ENCODE results near the gene OR6S1.
"Not testable (repeated sequence)": the region's sequence is repeated elsewhere in the genome, so short reads cannot be mapped to it uniquely, and the experiment has no call there.

OR6S1 gene

DNA sequence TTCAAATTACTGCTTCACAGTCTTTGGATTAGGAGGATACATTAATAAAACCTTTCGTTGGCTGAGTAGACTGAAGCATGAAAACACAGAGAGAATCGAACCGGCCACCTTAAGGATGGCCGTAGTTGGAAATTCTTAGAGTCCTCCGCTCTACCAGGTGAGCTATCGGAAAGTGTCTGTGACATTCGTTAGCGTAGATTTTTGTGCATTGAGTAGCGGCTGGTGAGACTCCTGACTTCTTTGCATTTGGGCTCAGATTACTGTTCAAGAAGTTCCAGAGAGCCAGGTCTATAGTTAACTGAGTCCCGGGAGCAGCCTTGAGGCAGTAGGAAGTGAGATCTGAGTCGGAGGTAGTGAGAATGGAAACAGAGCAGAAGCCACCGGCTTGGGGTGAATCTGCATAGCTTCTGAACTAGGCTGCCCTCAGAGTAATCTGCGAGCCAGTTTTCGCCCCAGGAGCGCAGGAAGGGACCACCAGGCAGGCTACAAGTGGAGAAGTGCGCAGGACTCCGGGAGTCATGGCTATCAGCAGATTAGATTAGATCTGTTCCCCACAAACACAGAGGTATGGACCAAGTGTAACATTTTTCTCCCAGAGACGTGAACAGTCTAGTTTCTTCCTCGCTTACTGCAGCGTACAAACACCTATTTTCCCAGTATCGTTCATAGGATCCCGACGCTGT lies 11.0 kb downstream of the OR6S1 start:
- DNase-seq: no peak

DNA sequence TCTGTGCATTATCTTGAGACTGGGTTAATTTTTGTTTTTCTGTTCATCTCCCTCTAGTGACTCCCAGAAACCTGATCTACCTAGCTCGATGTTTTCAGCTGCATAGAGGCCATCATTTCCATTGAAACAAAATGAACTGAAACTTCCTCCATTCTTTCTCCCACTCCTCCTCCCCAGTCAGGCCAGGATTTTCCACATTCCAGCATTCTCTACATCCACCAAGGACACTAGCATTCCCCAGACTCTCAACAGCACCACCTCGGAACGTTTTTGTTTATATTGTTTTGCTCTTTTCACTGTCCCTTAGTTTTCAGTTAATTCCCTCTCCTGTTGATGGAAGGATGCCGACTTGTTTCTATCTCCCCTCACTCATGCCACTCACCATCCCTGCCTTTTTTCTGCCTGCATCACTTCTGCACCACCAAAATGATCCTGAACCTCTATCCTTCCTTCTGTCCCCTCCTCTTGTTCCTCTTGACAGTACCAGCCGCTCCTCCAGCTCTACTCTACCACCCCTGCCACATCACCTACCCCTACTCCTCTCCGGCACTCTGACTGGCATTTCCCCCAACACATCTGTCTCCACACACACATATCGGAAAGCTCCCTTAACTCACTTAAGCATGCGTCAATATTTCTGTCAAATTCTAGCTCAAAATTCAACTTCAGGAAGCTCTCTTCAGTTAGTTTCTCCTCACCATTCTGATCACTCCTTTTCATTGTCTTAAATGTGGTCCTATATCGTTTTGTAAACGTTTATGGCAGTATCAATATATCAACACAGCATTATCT lies 13.2 kb downstream of the OR6S1 start:
- no peak for DNase-seq

DNA sequence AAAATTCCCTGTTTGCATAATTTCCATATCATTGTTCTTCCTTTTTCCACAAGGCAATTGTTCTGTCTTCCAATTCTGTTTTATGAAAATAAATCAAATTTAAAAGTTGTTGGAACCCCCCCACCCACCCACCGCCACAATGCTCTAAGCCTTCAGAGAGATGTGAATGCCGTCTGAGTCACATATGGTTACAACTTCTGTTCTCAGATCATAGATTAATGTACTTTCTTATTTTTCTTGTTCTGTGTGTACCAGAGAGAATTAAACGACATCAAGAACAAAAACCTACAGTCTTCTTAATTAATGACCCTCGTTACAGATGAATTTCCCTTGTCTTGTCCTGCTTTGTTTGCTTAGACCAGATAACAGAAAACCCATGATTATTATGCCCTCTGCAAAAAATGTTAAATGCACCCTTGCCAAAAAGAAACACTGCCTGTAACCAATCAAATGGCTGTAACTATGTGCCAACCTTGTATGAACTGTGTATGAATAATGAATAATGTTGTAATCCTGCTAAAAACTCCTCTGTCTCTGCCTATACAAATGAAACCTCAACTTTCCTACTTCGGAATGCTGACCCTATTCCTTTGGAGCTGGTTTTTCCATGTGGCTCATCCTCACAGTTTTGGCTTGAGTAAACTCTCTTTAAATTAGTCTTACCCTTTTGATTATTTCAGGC lies 14.0 kb downstream of the OR6S1 start:
- no peak for DNase-seq

DNA sequence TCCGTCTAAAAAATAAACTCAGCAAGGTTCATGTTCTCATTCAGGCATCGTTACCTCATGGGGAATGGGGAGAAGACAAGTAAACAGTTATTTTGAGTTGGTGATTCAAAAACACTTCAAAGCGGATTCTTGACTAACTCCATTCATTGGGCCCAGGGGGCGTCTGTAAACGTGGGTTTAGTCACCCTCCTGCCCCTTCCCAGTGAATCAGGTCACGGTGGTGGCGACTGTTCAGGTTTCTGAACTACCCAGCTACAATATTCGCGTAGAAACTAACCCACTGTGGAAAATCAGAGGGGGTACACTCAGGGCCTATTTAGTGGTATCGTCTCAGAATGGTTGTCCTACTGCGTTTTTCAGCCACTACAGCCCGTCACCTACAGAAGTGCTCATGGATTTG lies 15.2 kb downstream of the OR6S1 start:
- no peak for DNase-seq

DNA sequence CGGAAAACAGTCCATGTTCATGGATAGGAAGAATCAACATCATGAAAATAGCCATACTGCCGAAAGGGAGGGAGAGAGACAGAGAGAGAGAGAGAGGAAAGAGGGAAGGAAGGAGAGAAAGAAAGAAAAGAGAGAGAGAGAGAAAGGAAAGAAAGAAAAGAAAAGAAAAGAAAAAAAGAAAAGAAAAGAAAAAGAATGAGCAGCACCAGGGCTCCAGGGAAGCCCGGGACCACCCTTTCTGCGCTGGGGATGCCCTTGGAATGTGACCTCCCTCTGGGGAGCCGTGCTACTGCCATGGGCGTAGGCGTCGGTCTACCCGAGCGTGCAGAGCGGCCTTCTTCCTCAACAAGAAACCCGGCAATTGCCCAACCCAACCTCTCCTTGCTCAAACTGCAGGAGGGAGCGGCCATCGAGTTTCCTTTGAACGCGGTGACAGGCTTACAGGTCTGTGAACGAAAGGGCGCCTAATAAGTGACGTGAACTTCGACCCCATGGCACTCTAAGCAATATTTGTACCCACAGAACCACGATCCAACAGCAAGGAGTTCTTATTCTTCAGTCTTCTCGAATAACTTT lies 16.9 kb downstream of the OR6S1 start:
- no peak for DNase-seq

DNA sequence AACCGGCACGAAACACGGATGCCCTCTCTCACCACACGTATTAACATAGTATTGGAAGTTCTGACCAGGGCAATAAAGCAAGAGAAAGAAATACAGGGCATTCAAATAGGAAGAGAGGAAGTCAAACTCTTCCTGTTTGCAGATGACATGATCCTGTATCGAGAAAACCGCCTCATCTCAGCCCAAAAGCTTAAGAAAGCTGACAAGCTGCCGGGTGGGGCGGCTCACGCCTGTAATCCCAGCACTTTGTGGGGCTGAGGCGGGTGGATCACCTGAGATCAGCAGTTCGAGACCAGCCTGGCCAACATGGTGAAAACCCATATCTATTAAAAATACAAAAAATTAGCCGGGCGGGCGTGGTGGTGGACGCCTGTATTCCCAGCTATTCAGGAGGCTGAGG lies 17.7 kb downstream of the OR6S1 start:
- DNase-seq: no peak

DNA sequence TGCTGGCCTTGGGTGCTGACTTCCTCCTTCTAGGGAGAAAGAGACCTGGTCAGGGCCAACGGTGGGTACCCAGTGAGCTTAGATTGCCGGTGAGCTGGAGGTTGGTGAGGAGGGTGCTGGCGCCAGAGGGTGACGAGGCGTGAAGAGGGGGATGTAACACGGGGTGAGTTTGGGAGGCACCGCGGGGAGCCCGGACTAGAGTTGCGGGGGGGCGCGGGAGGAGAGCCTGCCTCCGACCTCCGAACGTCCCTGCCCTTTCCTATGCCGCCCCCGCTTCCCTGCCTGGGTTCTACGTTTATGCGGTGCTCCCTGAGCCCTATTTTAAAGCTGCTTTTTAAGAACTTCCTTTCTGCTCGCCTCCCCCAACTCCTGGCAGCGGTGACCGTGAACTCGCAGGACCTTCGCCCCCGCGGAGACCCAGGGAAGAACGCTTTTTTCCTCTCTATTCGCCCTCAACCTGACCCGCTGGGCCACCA lies 18.6 kb downstream of the OR6S1 start:
- no peak for DNase-seq

DNA sequence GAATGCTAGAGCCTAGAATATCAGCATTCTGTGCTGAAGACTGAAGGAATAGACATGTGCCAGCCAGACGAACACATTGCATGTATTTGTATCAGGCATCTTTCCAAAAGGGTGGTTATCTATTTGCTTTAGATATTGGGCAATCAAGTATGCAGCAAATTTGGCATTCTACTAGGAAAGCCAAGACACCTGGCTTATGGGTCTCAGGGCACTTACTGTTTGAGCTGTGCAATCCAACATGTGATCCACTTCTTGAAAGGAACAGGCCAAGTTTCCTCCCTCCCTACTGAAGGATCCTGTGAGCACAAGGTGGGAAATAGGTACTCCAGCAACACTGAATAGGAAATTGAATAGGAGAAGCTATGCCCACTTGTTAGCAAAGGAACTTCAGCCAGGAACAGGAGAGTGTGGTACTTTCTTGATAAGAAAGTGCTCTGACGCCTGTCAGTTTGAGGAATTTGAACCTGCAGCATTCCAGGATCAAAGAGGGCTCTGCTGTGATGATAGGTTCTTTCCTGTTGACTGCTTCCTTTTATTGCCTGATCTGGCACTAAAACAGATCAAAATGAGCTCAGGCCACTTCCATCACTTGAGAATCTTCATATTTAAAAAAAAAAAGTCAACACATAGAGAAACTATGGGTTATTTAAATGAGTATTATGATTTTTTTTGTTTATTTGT lies 20.6 kb downstream of the OR6S1 start:
- DNase-seq: no peak

DNA sequence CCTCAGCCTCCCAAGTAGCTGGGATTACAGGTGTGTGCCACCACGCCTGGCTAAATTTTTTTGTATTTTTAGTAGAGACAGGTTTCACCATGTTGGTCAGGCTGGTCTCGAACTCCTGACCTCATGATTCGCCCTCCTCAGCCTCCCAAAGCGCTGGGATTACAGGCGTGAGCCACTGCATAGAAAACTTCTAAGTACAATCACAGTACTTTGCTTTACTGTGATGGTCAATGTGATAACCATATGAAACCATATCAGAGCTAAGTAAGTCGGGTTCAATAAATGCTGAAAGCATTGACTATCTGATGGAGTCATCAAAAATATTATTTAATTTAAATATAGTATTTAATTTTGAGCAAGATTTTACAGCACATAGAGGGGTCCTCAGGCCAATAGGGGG lies 21.8 kb downstream of the OR6S1 start:
- DNase-seq: not testable (repeated sequence)

DNA sequence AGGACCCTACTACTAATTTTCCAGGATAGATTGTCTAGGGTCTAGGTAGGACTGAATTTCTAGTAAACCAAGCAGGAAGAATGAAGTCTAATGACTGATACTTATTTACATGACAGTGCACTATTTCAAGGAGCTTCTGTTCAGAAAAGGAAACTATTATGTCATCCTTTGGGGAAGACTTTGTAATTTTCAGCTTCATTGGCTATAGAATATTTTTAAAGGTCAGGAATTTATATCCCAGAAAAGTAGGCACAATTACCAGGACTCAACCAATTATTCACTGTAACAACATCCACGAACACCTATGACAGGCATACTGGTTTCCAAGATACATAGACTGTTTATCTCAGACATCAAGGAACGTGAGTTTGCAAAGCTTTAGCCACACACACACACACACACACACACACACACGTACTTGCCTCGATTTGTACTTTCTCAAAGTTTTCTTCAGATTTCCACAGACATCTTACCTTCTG lies 23.2 kb downstream of the OR6S1 start:
- DNase-seq: no peak

DNA sequence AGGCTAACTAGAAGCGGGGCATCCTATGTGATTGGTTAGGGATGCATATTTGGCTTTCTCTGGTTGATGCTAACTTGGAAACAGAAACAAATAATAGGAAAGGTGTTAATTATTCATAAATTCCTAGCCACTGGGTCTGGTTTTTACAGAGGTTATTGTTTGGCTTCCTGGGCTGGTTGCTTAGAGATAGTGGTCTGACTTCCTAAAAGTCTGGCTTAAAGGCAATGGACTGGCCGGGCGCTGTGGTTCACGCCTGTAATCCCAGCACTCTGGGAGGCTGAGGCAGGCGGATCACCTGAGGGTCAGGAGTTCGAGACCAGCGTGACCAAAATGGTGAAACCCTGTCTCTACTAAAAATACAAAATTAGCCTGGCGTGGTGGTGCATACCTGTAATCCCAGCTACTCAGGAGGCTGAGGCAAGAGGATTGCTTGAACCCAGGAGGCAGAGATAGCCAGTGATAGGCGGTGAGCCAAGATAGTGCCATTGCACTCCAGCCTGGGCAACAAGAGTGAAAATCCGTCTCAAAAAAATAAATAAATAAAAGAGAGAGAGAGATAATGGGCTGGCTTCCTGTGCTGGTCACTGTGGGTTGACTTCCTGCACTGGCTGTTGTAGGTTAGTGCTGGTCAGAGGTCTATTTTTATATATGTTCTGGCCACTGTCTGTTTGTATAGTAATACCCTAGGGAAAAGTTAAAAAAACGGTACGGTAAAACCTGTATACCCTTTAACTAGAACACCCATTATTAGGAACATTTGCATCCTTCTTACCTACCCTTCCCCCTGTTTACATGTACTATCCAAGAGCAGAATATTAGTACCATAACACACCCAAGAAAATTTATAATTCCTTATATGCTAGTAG lies 24.1 kb downstream of the OR6S1 start:
- DNase-seq: no peak

DNA sequence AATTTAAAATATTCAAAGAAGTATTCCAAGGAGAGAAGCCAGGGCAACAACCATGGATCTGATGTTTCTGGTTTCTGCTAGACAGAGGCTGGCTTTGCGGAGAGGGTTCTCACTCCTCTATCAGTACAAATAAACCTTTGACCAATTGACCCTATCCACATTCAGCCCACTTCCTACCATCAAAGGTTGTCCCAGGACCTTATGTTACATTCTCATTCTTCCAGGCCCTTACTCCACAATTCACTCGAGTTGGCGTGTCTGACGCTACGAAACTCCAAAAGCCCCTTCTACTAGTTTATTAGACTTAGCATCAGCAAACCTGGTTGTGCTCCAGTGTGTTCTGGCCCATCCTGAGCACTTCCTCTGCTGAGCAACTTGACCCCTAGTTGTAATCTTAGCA lies 25.5 kb downstream of the OR6S1 start:
- DNase-seq: no peak

DNA sequence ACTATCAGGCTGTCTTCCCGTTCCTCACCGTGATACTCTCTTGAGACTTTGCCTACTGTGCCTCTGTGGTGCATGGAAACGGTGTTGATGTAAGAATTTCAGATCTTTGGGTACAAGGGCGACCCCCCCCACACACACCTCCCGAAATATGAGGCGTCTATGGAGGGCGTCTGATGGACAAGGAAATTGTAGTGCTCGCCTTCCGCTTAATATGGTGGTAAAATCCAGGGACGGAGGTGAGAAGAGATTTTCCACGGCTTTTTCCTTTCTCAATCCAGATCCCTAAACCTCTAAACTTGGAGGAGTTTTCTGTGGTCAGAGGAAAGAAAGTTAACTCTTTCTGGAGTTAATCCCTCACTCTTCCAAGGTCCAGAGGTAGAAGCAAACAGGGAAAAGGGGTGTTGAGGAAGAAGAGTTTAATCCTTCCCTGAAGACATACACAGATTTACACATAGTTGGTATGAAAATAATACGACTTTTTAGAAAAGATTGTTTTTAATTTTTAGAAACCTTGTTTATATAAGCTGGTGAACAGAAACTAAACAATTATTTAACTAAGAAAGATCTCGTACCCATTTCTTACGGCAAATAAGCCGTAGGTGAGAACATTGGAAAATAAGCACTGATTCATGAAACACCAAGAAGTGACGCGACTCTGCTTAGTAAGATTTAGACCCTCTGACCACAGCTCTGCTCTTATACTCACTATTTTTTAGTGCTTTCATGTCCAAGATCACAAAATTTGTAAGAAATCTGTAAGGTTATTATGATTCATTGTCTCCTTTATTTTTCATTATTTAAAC lies 27.3 kb downstream of the OR6S1 start:
- DNase-seq: no peak

DNA sequence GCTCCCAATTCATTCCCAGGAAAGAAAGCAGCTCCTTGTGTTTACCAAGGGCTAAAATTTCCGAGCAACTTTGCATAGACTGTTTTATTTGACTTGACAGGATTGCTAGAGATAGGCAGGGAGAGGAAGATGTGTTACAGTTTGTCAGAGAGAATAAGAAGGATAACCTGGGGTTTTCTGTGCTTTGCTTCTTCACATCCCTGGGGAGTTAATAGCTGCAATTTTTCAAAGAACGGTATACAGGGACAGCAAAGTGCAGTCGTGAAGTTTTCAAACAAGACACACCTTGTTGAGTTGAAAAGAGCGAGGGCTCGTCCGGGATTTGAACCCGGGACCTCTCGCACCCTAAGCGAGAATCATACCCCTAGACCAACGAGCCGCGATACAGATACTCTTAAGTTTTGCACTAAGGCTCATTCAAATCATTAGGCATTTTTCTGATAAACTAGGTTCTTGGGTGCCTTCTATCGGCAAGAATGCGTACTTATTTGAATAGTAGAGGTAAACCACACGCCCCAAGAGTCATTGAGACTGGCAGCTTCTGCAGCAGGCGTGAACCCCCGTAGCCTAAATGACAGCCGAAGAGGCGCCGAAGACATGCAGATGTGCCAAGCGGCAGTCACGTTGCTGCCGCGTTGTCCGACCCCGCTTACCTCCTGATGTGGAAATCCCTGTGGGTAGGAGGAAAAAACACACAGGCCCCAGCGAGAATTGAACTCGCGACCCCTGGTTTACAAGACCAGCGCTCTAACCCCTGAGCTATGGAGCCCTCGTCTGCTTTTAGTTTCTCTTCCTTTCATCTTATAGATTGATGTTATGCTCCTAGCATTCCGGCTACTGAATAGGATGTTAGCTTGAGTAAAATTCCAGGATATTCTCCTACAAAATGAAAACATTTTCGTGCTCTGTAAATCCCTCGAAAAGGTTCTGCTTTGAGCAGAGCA lies 28.1 kb downstream of the OR6S1 start:
- DNase-seq: peak; percentile 77 to 83

DNA sequence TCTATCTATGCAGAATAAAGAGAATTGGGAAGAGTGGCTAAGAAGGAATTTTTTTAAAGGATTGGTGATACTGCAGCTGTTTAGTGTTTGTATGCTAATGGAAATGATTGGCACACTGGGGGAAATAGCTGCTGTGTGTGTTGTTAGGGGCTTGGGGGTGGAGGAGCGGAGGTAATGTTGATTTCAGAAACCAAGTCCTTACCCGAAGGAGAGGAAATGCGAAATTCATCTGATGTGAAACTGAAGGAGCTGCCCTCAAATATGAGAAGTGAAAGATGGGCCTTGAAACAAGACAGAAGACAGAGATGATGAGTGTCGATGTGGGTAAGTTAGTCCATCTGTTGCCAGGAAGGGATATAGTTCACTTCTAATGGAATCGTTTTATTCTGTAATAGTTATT lies 29.1 kb downstream of the OR6S1 start:
- no peak for DNase-seq

DNA sequence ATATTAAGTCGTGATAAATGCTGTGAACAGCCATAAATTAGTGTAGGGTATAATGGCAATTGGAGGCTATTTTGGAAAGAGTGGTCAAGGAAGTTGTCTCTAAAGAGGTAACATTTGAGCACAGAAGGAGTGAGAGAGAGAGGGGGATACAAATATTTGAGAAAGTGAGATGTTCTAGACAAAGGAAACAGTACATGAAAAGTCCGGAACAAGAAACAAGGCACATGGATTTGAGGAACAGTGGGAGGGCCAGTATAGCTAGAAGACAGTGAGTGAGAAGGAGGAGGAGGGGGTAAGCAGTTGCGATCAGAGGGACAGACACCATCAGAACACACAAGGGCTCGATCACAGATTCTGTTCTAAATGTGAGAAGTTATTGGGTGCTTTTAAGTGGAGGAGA lies 30.2 kb downstream of the OR6S1 start:
- no peak for DNase-seq

DNA sequence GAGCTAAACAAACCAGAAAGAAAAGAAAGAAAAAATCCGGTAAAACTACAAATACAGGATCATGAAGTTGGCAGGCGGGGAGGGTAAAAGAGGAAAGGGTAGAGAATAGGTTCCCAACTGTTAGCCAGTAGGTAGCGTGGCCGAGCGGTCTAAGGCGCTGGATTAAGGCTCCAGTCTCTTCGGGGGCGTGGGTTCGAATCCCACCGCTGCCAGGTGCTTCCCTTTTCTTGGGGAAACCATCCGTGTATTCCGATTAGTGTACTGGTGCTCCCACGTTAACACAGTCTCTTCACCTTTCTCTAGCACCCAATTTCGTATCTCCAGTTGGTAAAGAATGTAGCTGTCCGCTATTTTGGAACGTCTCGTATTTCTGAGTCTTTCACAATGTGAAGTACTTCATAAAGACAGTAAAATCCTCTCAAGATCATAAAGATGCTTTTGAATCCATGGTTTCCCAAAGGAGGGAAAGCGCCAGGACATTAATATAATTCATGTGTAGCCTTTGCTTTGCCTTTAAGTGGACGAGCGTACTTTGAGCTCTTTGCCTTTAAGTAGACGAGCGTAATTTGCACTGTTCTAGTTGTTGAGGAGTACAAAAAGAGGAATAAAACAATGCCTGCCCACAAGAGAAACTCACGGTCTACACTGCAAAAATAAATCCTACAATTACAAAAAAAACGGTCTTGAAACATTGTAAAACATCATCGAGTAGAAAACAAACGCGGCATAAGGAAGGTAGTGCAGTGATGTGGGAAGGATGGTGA lies 31.3 kb downstream of the OR6S1 start:
- peak; percentile 63 to 70 for DNase-seq

DNA sequence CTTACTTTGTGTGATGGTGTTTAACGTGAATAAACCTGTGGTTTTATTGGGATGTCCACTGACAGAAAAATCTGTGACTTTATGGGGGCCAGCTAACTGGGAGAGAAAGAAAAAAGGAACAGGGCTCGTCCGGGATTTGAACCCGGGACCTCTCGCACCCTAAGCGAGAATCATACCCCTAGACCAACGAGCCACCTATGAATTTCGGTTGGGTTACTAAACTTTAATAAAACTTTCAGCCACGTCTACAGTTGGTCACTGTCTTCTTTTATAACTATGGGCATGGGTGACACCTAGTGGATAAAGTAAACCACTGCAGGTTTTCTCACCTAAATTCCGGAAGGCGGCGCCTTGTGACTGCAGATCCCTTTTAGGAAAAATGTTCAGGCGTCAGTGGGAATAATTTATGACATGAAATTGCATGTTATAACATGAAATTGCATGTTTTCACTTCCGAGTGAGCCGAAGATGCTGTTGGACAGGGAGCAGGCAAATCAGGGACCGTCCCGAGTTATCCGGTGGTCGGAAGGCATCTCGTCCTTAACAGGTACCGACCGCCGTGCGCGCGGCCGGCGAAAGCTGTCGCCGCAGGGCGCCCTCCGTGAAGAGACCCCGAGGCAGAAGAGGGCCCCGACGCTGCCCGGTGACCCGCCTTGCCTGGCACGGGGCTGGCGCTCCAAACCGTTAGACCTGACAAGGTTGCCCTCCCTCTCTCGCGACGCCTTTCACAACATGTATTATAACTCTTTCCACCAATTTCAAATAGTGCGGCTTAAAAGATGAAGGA lies 32.1 kb downstream of the OR6S1 start:
- no peak for DNase-seq
